ENCODE measurements around the gene ACLY. TPM values are rescaled to one million over a fixed set of nuclear protein-coding genes. Genes with fewer than 3 reads are reported as not detected.
"Not testable (repeated sequence)": the region's sequence is repeated elsewhere in the genome, so short reads cannot be mapped to it uniquely, and the experiment has no call there.

Gene ACLY
- total RNA-seq, 1 donor: 446 TPM

- DNase-seq (ENCODE audit: low read depth): no peak
- TF ChIP-seq, protein P1, sequence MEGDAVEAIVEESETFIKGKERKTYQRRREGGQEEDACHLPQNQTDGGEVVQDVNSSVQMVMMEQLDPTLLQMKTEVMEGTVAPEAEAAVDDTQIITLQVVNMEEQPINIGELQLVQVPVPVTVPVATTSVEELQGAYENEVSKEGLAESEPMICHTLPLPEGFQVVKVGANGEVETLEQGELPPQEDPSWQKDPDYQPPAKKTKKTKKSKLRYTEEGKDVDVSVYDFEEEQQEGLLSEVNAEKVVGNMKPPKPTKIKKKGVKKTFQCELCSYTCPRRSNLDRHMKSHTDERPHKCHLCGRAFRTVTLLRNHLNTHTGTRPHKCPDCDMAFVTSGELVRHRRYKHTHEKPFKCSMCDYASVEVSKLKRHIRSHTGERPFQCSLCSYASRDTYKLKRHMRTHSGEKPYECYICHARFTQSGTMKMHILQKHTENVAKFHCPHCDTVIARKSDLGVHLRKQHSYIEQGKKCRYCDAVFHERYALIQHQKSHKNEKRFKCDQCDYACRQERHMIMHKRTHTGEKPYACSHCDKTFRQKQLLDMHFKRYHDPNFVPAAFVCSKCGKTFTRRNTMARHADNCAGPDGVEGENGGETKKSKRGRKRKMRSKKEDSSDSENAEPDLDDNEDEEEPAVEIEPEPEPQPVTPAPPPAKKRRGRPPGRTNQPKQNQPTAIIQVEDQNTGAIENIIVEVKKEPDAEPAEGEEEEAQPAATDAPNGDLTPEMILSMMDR (IDR thresholded peaks at IDR 0.05; ENCODE audit: insufficient read depth, low read depth, low read length): no peak
- H3K4me3 ChIP-seq (ENCODE audit: low read depth, low read length): no peak overlapping the region
Measured at GRCh38 chr17:41939693-41940090, 20.9 kb upstream of the ACLY start.

- DNase-seq (ENCODE audit: low read depth): peak; percentile 24
- no peak overlapping the region for H3K4me3 ChIP-seq (ENCODE audit: low read depth, low read length)
- TF ChIP-seq, protein P1 (IDR thresholded peaks at IDR 0.05; ENCODE audit: insufficient read depth, low read depth, low read length): no peak
Measured at GRCh38 chr17:41939044-41939692, 20.4 kb upstream of the ACLY start.

DNA sequence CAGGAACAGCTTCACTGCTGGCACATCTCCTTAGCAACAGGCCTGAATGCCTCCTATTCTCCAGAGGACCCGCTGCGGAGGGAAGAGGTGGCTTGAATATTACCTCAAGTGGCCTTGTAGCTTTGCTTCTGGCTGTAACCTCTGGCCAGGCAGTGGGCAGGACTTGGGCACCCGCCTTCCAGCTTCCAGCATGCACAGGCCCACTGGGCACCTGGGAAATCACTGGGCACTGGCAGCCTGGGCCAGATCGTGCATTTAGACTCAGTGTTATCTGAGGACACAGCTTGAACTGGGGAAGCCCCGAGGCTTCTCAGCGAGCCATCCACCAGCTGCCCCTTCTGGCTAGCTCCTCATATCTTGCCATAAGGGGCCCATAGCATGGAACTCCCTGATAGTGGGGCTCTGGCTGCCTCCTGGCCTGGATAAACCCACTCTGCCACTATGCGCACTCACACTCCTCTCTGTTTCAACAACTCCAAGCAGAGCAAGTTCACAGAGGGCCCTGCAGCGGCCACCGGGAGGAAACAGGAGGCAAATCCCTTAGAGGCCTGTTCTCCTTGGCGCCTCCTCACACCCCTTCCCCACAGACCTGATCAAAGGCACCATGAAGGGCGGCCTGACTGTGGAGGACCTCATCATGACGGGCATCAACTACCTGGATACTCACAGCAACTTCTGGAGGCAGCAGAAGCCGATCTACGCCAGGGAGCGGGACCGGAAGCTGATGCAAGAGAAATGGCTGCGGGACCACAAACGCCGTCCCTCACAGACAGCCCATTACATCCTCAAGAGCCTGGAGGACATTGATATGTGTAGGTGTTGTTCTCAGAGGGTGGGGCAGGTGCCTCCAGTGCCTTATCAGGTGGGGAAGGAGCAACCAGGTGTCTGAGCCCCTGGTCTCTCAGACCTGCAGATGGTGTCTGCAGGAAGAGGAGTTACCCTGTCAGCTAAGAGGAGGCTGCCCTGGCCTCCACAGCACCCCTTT, 19.5 kb upstream of the ACLY start:
- TF ChIP-seq, protein P1 (IDR thresholded peaks at IDR 0.05; ENCODE audit: insufficient read depth, low read depth, low read length): no peak
- H3K4me3 ChIP-seq (ENCODE audit: low read depth, low read length): no peak overlapping the region

DNA sequence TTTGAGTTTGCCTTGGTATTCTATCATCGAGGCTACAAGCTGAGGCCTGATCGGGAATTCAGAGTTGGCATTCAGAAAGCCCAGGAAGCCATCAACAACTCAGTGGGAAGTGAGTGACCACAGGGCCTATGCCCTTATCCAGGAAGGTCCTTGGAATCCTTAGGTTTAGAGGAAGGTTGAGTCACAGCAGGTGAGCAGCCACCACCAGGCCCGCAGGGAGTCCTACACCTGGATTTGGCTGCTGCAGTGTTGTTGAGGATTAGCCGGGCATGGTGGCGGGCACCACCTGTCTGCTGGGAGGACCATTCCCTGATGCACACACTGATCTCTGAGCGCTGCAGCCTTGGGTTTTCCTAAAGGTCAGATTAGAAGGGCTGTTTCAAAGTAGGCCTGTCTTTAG, 16.9 kb upstream of the ACLY start:
- no peak overlapping the region for H3K4me3 ChIP-seq (ENCODE audit: low read depth, low read length)
- DNase-seq (ENCODE audit: low read depth): no peak
- TF ChIP-seq, protein P1 (IDR thresholded peaks at IDR 0.05; ENCODE audit: insufficient read depth, low read depth, low read length): no peak

More for the DNA sequence above, 19.5 kb upstream of the ACLY start:
- no peak for DNase-seq (ENCODE audit: low read depth)

GRCh38 chr17:41932816-41933389, 14.2 kb upstream of the ACLY start:
- no peak overlapping the region for H3K4me3 ChIP-seq (ENCODE audit: low read depth, low read length)
- TF ChIP-seq, protein P1 (IDR thresholded peaks at IDR 0.05; ENCODE audit: insufficient read depth, low read depth, low read length): no peak
- no peak for DNase-seq (ENCODE audit: low read depth)

GRCh38 chr17:41931715-41932114, 13.0 kb upstream of the ACLY start:
- not testable (repeated sequence) for DNase-seq (ENCODE audit: low read depth); H3K4me3 ChIP-seq (ENCODE audit: low read depth, low read length)

DNA sequence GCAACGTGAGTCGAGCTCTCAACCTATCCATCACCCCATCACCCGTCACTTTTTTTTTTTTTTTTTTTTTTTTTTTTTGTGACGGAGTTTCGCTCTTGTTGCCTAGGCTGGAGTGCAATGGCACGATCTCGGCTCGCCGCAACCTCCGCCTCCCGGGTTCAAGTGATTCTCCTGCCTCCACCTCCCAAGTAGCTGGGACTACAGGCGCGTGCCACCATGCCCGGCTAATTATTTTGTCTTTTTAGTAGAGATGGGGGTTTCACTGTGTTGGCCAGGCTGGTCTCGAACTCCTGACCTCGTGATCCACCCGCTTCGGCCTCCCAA, 12.0 kb upstream of the ACLY start:
- H3K4me3 ChIP-seq (ENCODE audit: low read depth, low read length): peak overlapping the region; percentile 74
- not testable (repeated sequence) for DNase-seq (ENCODE audit: low read depth)
